HG03378 (cell line): Measurements from ENCODE around the gene ARL15.
"Not testable (repeated sequence)": the region's sequence is repeated elsewhere in the genome, so short reads cannot be mapped to it uniquely, and the experiment has no call there.

Experiments used
- ATAC-seq: cut with Tn5 transposase; IDR thresholded peaks from one replicate; pipeline ENCODE4 v1.9.1; 2021; ENCODE audit warnings: mild to moderate bottlenecking, moderate library complexity; ENCODE audit not compliant: unreplicated experiment

The ARL15 gene

GRCh38 chr5:54049144-54049543 is 261.2 kb downstream of the ARL15 start:
- ATAC-seq = no peak

DNA sequence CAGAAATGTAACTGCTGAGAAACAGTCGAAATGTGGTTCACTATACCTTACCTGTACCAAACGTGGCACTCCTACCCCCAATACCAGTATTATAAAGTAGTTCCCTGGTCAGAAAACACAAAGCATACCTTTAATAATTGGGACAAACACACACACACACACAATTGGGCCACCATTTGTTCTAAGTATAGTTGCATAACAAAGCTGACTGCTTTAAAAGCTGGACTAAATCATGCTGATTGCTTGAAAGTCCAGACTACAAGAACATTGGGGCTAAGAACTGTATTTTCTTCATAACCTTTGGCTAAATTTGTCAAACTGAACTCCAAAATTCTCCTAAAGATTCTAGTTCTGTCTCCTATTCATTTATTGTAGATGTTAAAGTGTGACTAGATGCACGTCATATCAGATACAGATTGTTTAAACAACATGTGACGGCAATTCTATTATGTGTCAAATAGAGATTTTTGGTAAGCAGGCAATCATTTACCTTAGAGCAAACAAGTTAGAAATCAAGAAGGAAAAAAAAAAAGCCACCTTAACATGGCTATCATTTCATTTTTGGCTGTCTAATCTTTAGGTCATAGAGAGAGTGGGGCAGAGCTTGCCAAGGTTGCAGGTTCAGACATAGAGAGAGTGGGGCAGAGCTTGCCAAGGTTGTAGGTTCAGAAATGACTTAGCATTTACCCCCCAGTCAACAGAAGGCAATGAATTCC is 265.1 kb downstream of the ARL15 start:
- ATAC-seq = no peak

DNA sequence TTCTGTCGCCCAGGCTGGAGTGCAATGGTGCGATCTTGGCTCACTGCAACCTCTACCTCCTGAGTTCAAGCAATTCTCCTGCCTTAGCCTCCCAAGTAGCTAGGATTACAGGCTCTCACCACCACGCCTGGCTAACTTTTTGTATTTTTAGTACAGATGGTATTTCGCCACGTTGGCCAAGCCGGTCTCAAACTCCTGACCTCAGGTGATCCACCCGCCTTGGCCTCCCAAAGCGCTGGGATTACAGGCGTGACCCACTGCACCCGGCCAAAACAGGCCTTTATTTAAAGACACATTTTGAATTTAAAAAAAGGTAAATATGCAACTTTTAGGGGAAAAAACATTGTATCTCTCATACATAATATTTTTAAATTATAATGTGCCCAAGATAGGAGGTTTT is 266.1 kb downstream of the ARL15 start:
- ATAC-seq = not testable (repeated sequence)

- no peak for ATAC-seq
Measured at GRCh38 chr5:54040804-54041203, 269.6 kb downstream of the ARL15 start.

GRCh38 chr5:54040018-54040417 is 270.4 kb downstream of the ARL15 start:
- ATAC-seq = no peak

- ATAC-seq = no peak
Measured at GRCh38 chr5:54037205-54037604, 273.2 kb downstream of the ARL15 start.

GRCh38 chr5:54030981-54031380 is 279.4 kb downstream of the ARL15 start:
- ATAC-seq = no peak

GRCh38 chr5:54024466-54024865 is 285.9 kb downstream of the ARL15 start:
- ATAC-seq = no peak

- ATAC-seq = no peak
Measured at GRCh38 chr5:54022223-54022622, 288.1 kb downstream of the ARL15 start.

DNA sequence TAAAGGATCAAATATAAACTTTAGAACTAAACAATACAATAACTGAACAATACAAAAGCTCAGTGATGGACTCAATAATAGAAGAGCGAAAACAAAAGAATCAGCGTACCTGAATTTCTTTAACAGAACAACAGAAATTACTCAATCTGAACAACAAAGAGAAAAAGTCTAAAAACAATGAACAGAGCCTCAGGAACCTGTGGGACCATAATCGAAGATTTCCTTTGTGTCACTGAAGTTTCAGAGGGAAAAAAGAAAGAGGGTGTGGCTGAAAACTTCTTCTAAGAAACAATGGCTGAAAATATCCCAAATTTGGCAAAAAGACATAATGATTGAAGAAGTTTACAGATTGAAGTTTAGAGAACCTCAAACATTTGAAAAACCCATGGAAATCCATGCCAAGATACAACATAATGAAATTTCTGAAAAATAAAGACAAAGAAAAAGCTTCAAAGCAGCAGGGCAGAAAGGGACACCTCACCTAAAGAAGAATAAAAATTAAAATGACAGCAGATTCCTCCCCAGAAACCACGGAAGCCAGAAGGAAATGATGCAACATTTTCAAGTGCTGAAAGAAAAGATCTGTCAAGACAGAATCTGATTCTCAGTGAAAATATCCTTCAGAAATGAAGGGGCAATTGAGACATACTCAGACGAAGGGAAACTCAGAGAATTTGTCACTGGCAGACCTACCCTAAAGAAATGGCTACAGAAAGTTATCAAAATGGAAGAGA is 288.8 kb downstream of the ARL15 start:
- ATAC-seq = no peak

- ATAC-seq = no peak
Measured at GRCh38 chr5:54018438-54018837, 291.9 kb downstream of the ARL15 start.

GRCh38 chr5:54017580-54017979 is 292.8 kb downstream of the ARL15 start:
- no peak for ATAC-seq

DNA sequence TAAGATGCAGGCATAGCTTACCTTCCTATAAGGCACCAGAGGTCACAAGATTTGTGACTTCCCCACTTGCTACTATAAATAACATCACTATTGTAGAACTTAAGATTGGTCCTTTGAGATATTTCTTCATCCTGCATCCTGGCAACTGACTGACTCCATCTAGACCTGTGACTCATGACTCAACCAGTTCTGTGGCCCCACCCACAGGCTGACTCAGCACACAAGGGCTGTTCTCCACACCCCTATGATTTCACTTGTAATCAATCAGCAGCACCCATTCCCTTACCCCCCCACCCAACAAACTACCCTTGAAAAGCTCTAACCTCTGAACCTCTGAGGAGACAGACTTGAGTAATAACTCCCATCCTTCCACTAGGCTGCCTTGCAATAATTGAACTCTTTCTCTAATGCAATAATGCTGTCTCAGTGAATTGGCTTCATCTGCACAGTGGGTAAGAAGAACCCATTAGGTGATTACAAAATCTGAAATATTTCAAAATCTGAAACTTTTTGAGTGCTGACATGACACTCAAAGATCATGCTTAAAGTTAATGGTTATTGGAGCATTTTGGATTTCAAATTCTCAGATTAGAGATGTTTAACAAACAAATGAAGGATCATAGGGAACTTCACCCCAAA is 296.7 kb downstream of the ARL15 start:
- no peak for ATAC-seq

- no peak for ATAC-seq
Measured at GRCh38 chr5:54009828-54010227, 300.5 kb downstream of the ARL15 start.

DNA sequence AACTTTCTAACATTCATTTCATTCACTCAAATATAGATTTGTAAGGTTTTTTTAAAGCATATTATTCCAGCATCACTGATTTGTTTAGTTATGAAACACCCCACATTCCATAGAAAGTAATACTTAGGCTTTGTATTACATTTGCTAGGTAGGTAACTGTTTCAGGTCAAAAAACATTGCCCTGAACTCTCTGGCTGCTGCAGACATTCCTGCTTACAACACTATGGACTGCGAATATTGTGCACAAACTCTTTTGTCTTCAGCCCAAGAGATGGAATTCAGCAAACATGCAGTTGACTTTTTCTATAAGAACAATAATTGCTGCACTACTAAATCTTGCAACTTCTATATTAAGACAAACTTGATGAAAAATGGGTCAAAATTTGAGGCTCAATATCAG is 301.0 kb downstream of the ARL15 start:
- ATAC-seq = no peak

GRCh38 chr5:54007827-54008777 is 302.3 kb downstream of the ARL15 start:
- no peak for ATAC-seq

- no peak for ATAC-seq
Measured at GRCh38 chr5:54004697-54005096, 305.7 kb downstream of the ARL15 start.

DNA sequence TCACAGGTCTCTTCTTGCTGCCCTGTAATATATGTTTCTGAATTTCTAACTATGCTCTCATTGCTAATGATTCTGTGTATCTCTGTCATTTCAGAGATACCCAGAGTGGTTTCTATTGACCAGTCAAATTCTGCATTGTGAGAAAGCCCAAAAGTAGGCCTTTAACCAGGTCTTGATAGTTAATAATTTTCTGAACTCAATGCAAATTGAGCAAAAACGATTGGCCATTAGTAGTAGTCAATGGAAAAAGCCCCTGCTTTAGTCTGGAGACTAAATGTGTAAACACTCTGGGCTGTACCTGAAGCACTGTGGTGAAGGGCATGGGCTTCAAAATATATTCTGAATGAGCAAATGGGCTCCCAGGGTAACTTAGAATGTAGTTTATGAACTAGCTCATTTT is 307.6 kb downstream of the ARL15 start:
- no peak for ATAC-seq

GRCh38 chr5:54001976-54002775 is 308.2 kb downstream of the ARL15 start:
- no peak for ATAC-seq

- no peak for ATAC-seq
Measured at GRCh38 chr5:54000011-54000410, 310.4 kb downstream of the ARL15 start.
